GM21390 (cell line): ENCODE measurements around the gene TBC1D10B.
"Not testable (repeated sequence)": the region's sequence is repeated elsewhere in the genome, so short reads cannot be mapped to it uniquely, and the experiment has no call there.

Experiments used
- ATAC-seq: cut with Tn5 transposase; IDR thresholded peaks from one replicate; pipeline ENCODE4 v1.9.1; 2021; ENCODE audit not compliant: unreplicated experiment

TBC1D10B gene

GRCh38 chr16:30356401-30357084 lies 13.8 kb downstream of the TBC1D10B start:
- no peak for ATAC-seq

- no peak for ATAC-seq
Observed at GRCh38 chr16:30355954-30356308, 14.4 kb downstream of the TBC1D10B start.

GRCh38 chr16:30355144-30355953 lies 14.9 kb downstream of the TBC1D10B start, which contains the start of gene CD2BP2:
TSS of gene CD2BP2 (minus strand) at chr16:30355308. CDS start at chr16:30354681, 627 bp downstream.
- peak; percentile 46 for ATAC-seq

GRCh38 chr16:30354423-30355143 lies 15.7 kb downstream of the TBC1D10B start:
- ATAC-seq = peak; percentile 14

GRCh38 chr16:30353438-30354129 lies 16.7 kb downstream of the TBC1D10B start:
- no peak for ATAC-seq

- no peak for ATAC-seq
Observed at GRCh38 chr16:30352488-30353401, 17.5 kb downstream of the TBC1D10B start.

GRCh38 chr16:30351586-30352419 lies 18.5 kb downstream of the TBC1D10B start:
- ATAC-seq = no peak

GRCh38 chr16:30351001-30351441 lies 19.3 kb downstream of the TBC1D10B start:
- no peak for ATAC-seq

GRCh38 chr16:30350134-30350871 lies 20.0 kb downstream of the TBC1D10B start:
- peak; percentile 50 for ATAC-seq

GRCh38 chr16:30349675-30350074 lies 20.6 kb downstream of the TBC1D10B start:
- no peak for ATAC-seq

- ATAC-seq = no peak
Observed at GRCh38 chr16:30348929-30349328, 21.4 kb downstream of the TBC1D10B start.

- no peak for ATAC-seq
Observed at GRCh38 chr16:30348113-30348512, 22.2 kb downstream of the TBC1D10B start.

GRCh38 chr16:30346286-30346685 lies 24.0 kb downstream of the TBC1D10B start:
- no peak for ATAC-seq

GRCh38 chr16:30343491-30343820 lies 26.8 kb downstream of the TBC1D10B start:
- ATAC-seq = not testable (repeated sequence)

- ATAC-seq = no peak
Observed at GRCh38 chr16:30342751-30343490, 27.4 kb downstream of the TBC1D10B start.

- ATAC-seq = not testable (repeated sequence)
Observed at GRCh38 chr16:30341971-30342370, 28.3 kb downstream of the TBC1D10B start.

- ATAC-seq = no peak
Observed at GRCh38 chr16:30340621-30341020, 29.7 kb downstream of the TBC1D10B start.

- ATAC-seq = not testable (repeated sequence)
Observed at GRCh38 chr16:30338715-30339114, 31.6 kb downstream of the TBC1D10B start.
